HG02642 (cell line): ENCODE data around the gene MEFV.

Source experiments
- ATAC-seq: cut with Tn5 transposase; IDR thresholded peaks from one replicate; pipeline ENCODE4 v1.9.1; 2021; ENCODE audit warnings: mild to moderate bottlenecking; ENCODE audit not compliant: unreplicated experiment, poor library complexity

Gene MEFV

DNA sequence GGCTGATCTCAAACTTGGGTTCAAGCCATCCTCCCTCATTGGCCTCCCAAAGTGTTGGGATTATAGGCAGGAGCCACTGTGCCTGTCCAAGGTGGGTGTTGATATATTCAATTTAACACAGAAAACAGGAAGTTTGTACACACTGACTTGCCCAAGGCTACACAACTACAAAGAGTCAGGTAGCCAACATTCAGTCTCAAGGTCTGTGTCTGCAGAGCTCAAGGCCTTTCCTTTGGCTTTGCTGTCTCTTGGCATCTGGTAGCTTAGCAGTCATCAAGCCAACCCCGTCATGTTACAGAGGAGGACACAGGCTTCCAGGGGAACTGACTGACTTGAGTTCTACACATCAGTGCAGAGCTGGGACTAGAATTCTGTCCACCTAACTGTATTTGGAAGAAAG is 11.9 kb upstream of the MEFV start:
- no peak for ATAC-seq

DNA sequence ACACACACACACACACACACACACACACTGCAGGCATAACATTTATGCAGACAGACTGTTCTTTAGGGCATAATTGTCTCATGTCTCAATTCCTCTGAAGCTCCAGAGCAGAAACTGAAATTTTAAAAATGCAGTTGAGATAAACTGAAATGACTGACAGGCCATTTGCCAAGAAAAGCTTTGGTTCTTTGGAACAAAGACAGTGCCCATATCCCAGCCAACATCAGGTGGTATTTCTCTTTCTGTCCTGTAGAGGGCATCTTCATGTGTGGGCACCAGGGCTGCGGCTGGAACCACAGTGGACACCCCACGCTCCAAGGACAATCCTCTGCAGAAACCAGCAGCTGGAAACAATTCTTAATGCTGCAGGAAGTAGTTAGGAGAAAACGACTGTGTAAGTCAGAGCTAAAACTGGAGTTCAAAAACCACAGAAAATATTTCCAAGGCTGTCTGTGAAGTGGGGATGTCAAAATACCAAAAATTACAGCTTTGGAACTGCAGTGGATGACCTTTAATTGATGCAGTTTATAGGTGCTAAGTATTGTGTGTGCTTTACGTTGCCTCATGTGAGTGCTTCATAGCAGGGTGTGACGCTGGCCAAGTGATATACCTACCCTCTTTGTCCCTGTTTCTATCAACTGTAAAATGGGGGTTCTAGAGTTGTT is 10.6 kb upstream of the MEFV start:
- no peak for ATAC-seq

DNA sequence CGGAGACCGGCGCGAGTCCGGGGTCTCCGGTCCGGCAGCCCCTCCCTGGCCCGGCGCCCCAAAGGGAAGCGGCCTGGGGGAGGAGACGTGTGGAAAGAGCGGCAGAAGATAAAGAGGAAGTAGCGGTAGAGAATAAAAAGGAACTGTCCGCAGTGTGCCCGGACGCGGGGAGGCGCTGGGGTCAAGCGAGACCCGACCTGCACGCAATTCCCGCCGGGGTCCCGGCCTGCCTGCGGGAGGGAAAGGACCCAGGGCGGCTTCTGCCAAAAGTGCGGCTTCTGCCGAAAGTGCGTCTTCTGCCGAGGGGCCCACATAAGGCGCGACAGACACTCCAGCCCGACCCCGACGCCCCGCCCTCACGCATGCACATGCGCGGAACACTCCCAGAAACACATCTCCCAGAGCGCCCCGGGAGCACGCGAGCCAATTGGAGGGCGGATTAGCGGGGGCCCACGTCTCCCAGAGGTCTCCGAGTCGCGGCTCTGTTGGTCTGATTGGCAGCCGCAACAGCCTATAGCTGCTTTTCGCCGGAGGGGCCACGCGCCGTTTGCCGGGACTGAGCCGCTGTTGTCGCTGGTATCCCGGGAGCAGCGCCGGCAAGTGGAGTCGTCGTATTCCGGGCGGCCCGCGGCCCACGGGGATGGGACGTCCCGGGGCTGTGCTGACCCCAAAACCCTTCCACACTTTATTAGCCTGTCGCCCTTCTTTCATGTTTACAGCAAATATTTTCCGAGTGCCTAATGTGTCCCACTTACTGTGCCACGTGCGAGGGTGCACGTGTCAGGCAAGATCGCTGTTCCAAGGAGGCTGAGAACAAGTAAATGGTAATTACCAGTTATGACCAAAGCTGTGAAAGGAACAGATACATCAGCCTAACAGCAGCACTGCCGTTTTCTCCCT is 8.0 kb upstream of the MEFV start:
- peak; percentile 88 for ATAC-seq

DNA sequence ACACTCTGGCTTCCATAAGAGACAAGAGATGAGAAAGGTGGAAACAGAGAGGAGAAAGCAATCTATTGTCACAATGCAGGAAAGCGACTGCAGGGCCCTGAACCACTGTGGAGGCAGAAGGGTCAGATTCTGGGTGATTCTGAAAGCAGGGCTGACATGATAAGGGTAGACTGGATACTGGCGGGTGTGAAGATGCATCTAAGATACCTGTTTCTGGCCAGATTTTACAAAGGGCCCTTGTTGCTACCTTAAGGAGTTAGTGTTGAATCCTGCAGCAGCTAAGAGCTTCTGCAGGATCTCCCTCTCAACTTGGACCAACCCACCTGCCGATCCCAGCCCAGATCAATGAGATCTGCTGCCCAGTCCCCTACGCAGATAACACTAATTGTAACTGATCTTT is 6.1 kb upstream of the MEFV start:
- no peak for ATAC-seq

DNA sequence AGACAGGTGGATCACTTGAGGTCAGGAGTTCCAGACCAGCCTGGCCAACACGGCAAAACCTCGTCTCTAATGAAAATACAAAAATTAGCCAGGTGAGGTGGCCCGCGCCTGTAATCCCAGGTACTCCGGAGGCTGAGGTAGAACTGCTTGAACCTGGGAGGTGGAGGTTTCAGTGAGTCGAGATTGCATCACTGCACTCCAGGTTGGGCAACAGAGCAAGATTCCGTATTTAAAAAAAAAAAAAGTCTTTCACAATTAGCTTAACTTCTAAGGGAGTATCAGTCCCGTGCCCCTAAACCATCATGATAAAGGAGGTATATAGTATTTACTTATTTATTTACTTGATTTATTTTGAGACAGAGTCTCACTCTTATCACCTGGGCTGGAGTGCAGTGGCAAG is 3.4 kb upstream of the MEFV start:
- ATAC-seq = no peak

DNA sequence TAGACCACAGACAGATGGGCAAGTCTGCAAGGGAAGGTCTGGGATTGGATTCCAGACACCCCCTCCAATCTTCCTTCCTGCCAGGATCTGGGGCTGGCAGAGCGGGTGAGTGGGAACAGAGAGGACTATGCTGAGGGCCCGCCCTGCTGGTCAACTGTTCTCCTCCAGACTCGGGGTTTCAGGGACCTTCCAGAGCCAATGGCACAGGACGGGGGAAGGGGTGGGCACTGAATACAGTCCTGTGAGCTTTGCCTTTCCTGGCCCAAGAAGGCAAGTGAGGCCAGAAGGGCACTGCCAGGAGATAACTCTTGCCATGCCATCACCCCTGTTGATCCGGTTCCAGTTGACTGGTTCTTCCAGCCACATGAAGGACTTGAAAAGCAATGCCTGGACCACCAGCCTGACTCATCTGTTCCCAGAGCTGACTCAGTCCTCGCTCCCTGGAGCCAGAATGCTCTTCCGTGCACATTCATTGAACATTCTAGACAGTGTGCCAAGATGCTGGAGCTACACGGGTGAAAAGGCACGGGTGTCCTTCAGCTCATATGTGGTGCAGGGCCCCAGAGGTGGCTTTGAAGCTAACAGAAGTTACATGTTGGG is 533 bp upstream of the MEFV start:
- ATAC-seq = no peak

DNA sequence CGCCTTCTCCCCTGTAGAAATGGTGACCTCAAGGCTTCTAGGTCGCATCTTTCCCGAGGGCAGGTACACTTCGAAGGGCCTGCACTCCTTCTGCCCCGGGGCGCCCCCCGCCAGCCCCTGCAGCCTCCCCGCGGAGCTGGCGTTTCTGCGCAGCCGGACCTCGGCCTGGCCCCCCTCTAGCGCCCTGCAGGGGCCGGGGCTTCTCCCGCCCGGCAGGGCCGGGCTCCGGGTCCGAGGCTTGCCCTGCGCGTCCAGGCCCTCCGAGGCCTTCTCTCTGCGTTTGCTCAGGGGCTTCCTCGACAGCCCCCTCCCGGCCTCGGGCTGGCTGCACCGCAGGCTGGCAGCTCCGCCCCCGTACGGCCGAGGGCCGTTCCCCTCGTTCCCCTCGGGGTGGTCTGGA is 2.1 kb downstream of the MEFV start:
- no peak for ATAC-seq

DNA sequence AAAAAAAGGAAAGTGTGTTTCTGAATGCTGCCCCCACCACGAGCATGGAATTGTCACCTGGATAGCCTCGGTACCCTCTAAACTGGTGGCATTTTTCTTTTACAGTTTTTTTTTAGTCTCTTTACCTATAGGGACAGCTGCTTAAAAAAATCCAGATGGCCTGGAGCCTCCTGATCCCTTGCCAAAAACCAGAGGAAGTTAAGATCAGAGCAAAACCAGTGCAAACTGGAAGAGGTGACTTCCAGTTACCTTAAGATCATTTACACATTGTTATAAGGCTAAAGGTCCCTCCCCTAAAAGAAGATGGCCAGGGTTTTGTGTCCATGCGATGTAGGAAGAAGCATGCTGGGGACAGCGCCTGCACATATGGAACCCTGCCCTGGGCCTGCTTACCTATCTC is 3.5 kb downstream of the MEFV start:
- no peak for ATAC-seq

DNA sequence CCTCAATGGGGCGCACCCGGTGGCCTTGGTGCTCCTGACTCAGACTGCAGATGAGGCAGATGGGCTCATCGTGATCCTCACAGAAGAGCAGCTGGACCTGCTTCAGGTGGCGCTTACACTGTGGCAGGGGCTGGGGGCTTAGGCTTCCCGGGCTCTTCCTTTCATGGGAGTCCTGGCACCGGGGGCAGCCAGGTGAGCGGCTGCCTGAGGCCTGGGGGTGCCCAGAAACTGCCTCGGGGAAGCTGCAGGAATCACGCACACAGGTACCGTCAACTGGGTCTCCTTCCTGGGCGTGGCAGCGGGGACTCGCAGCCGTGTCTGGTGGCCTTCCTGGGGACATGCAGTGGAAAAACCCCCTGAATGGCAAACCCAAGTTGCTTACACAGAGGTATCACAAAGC is 7.0 kb downstream of the MEFV start:
- no peak for ATAC-seq

DNA sequence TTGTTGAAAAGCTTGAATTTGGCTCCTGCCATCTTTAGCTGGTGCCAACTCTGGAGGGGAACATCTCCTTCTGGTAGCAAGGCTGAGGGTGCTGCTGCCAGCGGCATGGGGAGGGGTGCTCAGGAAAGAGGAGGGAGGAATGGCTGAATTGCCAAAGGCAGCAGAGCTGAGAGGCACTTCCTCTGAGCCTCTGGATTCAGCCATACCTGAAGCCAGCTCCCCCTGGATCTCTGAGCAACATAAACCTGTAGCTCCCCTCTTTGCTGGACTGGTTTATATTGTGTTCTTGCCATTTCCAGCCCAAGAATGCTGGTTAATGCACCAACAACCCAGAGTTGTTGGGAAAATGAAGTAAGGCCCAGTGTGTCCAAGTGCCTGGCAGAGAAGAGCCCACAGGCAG is 7.4 kb downstream of the MEFV start:
- no peak for ATAC-seq

DNA sequence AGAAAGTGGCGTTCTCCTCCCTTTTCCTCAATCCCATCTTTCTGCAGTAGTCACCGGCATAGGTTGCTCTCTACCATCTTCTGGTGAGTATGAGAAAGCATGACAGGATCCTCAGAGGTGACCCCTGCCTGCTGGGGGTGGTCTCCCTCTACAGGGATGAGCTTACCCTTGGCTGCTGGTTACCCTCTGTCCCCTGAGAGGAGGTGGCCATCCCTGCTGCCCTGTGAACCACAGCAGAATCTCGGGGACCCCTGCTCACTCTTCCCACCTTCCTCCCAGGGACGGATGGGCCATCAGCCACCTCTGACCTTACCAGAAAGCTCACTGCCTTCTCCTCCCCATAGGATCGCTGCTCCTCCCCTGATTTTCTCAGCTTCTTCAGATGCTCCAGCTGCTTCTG is 7.8 kb downstream of the MEFV start:
- ATAC-seq = no peak

DNA sequence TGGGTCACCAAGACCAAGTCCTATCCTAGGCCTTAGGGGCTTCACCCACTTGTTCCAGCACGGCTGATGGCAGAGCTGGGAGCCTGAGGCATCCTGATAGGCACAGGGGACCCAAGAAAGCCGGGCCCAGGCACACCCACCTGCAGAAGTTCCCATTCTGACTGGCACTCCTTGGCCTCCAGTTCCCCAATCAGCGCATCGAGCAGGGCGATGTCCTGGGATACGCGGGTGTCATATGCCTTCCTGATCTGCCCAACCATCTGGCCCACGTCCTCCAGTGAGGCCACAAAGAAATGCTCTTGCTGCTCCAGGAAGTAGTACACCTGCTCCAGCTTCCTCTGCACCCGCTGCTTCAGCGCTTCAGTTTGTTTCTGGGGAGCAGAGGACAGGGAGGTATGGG is 9.6 kb downstream of the MEFV start:
- no peak for ATAC-seq

DNA sequence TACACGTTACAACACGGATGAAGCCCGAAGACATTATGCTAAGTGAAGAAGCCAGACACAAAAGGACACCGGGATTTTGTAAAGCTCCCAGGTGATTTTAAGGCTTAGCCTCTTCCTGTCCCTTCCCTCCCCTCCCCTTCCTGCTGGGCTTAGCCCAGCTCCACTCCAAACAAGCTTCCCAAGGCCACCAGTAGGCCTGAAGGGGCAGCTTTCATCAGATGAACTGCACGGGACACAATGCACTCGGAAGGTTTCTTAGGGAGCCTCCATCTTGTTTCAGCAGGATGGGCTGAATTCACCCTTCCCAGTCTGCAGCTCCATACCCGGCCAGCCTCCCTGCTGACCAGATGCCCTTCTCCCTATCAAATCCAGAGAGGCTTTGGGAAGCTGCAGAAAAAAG is 10.4 kb downstream of the MEFV start:
- ATAC-seq = no peak

DNA sequence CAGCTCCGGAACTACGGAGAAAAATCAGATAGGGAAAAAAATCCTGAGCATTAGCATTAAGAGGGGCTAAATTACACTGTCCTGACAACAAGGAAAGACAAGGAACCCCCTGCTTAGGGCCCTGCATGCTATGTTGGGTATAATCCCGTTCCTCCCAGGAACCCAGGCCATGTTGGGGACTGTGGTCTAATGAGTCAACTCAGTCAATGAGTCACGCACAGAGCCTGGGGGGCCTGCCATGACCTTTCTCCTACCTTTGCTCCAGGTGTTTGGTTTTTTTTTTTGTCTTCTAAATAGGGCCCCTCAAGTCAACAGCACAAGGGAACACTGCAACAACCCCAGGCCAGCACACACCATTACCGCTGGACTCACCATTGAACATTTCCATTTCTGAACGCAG is 12.6 kb downstream of the MEFV start:
- ATAC-seq = no peak

DNA sequence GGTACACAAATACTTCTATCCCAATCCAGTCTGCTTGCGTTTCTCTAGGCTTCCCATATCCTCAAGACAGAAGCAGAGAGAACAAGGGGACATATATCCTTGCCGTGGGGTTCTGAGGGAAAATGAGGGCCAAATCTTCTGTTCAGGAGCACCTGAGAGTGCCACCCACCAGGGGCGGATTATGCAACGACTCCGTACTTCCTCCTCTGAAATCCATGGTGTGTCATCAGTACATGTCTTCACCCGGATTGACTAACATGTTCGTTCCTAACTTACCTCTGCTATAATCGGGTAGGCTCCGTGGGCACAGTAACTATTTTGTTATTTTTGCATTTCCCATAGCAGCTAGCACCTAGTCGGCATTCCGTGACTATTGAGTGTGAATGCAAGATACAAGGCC is 13.7 kb downstream of the MEFV start:
- ATAC-seq = no peak

DNA sequence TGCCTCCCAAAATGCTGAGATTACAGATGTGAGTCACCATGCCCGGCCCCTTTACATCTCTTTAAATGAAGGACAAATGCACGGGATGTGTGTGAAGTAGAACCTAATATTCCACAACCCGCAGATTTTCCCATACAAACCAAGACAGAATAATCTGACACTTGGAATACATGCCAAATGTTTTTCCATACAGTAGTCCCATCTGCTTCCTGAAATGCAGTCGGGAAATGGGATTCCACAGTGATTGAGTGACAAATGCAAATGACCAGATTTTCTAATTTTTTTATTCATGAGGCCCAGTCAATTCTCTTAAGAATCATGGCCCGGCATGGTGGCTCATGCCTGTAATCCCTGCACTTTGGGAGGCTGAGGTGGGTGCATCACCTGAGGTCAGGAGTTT is 14.7 kb downstream of the MEFV start:
- no peak for ATAC-seq

DNA sequence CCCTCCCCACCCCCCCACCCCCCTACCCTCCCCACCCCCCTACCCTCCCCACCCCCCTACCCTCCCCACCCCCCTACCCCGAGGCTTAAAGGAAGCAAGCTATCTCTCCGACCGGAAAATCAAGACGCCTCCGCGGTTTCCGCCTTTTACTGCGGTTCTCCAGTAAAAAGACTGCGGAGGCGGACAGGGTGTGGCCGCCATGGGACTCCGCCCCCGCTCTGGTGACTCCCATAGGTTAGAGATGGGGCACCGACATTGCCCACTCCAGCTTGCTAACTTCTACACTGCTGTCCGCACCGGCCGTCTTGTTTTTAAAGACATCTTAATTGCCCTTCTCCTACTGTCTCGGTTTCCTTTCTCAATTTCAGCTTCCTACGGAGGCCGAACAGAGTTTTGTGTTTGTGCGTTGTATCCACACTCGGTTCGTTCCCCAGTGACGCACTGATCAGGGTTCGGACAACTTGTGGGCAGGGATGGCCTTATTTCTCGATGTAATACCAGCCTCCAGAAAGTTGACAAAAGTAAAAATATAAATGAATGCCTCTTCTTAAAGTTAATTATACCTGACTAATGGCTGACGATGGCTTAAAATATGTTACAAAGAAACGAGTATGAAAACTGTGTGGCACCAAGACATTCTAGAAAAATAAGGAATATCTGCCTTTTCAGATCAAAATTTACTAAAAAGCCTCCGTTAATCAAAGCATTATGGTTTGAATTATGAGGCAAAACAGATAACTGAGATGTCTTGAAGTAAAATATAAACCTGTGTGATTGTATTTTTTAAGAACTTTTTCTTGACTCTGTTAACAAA is 20.4 kb downstream of the MEFV start:
- no peak for ATAC-seq

DNA sequence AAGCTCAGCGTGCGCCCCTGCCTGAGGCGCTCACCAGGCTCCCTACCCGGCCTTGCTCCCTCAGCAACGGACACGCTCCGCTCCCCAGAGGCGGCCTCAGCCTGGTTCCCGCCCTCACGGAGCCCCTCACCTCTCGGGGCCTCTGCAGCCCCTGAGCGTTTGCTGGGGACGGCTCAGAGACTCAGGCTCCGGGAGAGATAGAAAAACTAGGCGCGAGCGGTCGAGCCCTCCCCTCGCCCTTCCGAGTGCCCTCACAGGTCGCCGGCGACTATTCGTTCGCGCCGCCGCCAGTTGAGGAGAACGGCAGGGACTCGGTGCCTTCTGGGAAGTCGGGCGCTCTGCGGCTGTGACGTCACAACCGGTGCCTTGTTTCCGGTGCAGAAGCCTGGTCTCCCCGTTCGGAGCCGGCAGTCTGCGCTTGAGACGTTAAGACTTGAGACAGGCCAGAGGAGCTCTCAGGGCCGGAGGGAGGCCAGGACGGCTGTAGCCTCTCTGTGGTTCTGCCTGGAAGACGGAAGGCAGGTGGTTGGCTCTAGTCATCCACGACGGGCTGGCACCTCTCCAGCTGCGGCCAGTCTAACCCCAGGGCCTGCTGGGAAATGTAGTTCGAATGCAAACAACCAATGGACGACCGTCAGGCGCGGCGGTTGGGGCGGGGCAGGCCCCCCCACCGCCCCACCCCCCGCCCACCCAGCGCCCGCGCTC is 21.4 kb downstream of the MEFV start, which contains the start of gene ZNF200:
Gene ZNF200 (minus strand): TSS at position 302 of the 705 bp plus-strand sequence. CDS start 1,403 bp downstream, outside the sequence.
- peak; percentile 92 for ATAC-seq

DNA sequence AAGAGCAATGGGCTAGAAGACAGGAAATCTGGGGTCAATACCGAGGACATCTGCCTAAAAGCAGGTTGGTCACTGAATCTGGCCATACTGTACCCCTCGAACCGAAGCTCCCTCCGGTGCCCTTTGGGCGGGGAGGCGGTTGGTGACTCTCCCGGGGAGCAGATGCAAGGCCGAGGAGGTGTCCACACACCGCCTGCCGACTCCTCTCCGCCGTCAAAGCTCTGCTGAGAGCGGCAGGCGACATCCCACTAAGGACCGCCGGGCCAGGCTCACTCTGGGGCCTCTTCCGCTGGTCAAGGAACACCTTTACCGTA is 21.9 kb downstream of the MEFV start:
- no peak for ATAC-seq

DNA sequence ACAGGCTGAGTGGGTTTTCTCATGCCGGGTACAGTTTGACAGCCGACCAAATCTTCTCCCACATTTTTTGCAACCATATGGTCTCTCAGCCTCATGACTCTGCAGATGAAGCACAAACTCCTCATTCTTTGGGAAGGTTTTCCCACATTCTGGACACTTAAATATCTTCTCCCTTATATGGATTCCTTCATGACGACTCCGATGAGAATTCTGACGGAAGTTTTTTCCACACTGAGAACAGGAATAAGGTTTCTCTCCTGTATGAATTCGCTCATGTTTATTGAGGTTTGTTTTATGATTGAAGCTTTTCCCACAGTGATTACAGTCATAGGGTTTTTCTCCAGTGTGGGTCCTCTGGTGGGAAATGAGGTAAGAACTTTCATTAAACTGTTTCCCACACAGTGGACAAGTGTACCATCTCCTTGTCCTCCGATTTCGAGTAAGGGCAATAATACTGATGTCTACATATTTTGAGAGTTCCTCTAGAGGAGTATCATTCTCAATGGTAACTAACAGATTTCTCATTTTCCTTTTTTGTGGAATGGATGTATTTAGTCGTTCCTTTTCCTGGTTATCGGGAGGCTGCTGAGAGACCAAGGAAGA is 32.4 kb downstream of the MEFV start:
- ATAC-seq = no peak
